D341Med (cell line): ENCODE data around the gene DKK3.

Source experiments
- DNase-seq: peaks from one replicate; pipeline ENCODE4 v3.0.0; 2012; ENCODE audit warnings: low spot score

The DKK3 gene

GRCh38 chr11:12003815-12004214, 4.6 kb downstream of the DKK3 start:
- no peak for DNase-seq

- no peak for DNase-seq
Measured at GRCh38 chr11:12003336-12003735, 5.1 kb downstream of the DKK3 start.

DNA sequence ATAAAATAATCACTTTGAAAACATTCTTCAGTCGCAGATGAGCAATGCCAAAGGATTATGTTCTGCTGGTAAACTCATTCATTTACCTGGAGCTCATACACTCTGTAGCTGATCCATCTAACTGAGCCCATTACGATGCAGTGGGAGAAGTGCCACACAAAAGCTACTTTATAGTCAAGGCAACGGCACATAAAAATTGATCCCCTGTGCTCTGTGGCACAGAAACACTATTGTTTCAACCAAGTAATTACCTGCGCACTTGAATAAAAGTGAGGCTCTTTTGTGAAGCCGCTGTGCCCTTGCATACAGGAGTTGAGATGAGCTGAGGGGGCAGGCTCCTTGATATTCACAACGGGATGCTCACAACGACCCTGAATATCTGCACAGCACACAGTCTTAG, 7.2 kb downstream of the DKK3 start:
- DNase-seq, result no peak

- DNase-seq, result no peak
Measured at GRCh38 chr11:11998091-11998781, 10.2 kb downstream of the DKK3 start.

- no peak for DNase-seq
Measured at GRCh38 chr11:11997049-11997322, 11.4 kb downstream of the DKK3 start.

GRCh38 chr11:11996321-11997048, 11.9 kb downstream of the DKK3 start:
- no peak for DNase-seq

- DNase-seq, result no peak
Measured at GRCh38 chr11:11995601-11996000, 12.8 kb downstream of the DKK3 start.

DNA sequence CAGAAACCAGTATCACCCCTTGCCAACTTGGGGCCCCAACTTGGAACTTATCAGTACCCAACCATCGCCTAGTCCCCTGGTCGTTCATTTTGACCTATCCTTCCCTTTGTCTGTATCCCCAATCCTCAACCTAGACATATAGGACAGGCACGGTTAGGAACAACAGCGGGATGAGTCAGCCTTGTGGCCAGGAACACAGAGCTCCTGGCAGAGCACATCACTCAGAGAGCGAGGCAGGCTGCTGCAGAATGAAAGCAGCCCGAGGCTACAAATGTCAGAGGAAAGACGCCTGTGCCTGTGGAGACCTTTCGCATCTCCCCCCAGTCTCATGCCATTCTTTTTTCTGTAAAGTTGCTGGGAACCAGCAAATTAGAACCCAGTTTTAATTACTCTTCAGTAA, 14.6 kb downstream of the DKK3 start:
- DNase-seq, result no peak

DNA sequence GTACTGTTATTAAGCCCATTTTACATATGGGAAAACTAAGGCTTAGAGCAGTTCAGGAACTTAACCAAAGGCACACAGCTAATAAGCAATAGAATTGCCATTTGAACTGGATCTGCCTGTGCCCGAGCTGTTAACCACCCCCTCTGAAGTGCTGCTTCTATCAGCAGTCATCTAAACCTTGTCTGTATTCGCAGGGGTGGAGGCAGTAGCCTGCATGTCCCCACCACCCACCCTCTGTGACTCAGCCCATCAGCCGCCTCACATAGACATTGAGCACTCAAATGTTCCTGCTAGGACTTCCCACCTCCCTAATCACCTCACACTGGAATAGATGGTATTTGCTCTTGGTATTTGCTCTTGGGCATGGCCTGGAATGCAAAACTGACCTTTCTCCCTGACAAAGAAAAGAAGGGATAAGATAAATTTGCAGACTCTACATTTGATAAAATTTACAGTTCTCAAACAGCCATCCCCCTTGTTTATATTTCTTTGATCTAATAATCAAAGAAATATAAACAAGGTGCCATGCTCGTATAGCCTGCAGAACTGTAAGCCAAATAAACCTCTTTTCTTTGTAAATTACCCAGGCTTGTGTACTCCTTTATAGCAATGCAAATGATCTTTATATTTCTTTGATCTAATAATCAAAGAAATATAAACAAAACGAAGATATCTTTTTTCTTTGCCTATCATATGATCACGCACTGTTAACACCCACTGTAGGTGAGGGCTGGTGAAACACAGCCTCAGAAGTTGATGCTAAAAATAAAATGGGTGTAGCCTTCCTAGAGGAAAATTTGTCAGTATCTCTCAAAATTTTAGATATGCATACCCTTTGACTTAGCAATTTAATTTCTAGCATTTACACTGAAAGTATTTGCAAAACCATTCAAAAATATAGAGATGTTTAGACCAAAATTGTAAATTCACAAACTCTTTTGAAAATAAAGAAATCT, 15.9 kb downstream of the DKK3 start:
- no peak for DNase-seq

DNA sequence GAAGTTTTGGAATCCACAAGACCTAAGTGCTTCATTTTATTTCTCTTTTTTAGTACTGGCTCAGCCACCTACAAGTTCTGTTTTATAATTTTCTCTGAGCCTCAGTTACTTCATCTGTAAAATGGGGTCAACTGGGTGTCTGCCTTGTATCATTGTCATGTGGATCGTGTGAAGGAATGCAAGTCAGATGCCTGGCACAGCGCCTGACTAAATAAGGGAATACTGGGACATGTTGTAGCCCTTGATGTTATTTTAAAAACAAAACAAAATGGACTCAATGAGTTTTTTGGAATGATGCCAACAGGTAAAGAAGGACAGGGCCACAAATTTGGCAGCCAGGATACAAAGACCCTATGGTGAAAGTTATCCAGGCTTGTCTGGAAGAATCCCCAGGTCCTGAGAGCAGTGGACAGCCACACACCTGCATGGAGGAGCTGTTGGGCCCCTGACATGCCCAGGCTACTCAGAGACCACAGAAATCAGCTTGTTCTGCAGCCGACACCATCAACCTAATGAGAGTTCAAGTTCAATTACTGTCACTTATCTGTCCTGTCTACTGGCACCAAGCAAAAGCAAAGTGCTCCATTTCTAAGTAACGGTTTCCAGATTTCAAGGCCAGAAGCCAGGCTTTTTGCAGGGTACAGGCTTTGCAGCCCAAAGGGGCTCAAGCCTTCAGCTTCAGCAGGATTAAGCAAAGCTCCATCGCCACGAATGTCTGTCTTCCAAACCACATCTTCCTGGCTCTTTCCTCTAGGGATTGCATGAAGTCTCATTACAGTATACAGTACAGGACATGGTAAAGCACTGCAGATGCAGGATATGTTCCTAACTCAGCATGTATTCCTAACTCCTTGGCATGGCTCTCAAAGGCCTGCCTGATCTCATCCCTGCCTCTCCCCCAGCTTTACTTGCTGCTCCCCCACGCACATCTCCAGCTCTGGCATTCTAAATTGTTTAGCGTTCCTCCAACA, 18.4 kb downstream of the DKK3 start:
- no peak for DNase-seq

DNA sequence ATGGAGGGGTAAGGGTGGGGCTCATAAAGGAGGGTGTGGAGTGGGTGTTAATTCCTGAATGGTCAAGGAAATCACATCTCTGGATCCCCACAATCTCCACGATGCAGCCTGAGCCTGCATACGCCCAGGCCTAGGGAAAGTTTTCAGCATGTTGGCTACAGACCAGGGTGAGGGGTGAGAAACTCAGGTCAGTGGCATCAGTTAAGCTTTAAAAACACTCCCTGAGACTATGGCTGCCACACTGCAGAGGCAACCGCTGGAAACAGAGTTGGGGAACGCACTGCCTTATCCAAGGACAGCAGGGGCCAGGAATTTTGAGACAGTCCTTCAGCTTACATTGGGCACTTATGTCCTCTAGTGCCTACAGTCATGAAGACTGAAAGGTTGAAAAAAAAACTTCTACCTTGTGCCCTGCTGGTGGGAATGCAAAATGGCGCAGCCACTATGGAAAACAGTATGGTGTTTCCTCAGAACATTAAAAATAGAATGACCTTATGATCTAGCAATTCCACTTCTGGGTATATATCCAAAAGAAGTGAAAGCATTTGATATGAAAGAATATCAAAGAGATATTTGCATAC, 19.7 kb downstream of the DKK3 start:
- no peak for DNase-seq

DNA sequence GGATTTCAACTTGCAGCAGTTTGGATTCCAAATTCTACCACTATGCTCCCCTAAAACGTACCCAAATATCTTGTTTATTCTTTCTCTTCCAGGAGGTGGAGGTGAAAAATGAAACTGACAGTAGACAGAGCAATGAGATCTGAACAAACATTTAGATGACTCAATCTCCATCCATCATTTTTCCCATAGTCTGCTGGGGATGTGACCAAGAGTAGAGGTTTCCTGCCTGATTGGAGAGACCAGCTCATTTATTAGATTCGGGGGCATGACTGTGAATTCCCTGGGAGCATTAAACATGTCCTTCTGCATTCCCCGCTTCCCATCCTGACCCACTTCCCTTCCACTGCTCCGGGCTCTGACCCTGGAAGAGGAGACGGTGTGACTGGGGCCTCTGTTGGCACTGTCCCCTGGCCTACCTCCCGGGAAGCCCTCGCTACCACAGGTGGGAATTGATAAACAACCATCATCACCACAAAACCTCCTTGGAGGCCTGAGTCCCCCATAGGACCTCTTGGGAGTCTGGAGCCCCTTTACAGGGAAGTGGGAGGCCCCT, 20.3 kb downstream of the DKK3 start:
- no peak for DNase-seq

GRCh38 chr11:11987503-11988022, 20.9 kb downstream of the DKK3 start:
- DNase-seq, result no peak

DNA sequence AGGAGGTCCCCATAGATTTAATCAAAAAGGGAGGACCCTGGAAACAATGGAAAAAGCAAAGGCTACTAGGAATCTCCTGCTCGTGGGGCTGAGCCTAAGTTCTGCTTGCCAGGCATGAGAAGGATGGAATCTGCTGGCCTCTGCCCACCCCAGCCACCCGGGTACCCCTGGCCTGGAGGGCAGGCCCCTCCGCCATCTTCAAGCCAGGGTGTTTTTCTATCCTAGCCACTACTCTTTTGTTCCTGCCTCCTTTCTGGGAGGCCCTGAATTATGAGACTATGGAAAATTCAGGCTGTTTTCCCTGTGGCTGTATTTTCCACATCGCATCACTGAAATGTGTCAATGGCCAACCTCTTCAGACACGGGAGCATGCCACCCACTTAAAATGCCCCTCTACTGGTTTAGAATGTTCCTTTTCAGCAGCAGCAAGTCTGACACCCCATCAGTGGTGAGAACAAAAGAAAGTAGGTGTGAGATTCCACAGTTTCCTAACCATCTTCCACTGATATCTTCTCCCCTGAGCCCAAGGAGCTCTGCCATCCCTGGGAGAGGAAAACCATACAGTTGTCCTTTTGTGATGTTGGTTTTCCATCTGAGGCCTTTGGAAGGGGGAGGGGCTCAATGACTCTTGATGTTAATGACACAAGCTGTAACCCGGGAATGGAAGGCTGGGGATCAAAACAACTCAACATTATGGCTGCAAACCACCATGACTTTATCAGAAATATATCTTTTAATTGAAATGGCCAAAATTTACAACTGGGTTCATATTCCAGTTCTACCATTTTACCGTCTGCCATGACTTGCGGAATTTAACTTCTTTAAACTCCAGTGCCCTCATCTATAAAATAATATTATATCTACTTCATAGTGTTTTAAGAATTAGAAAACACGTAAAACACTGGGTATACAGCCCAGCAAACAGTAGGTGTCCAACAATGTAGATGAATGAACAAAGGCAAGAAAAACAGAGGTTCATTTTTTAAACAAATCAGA, 22.2 kb downstream of the DKK3 start:
- DNase-seq, result no peak

- no peak for DNase-seq
Measured at GRCh38 chr11:11985016-11985715, 23.3 kb downstream of the DKK3 start.

- DNase-seq, result no peak
Measured at GRCh38 chr11:11984563-11984962, 23.9 kb downstream of the DKK3 start.

DNA sequence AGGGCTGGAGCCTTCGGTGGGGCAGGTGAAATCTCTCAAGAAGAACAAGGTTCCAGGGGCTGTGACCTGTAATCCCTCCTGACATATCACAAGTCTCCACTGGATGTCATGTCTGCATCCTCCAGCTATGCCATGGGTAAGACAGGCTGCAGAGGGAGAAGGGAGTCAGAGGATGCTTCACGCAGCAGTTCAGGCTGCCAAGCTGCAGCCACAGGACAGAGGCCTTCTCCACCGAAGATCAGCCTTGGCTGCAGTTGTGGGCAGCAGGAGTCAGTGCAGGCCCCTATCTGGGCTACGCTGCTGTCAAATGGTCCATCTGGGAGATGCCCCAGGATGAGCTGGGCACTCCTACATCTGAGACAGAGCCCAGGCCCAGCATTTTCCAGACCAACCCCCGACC, 25.0 kb downstream of the DKK3 start:
- no peak for DNase-seq

DNA sequence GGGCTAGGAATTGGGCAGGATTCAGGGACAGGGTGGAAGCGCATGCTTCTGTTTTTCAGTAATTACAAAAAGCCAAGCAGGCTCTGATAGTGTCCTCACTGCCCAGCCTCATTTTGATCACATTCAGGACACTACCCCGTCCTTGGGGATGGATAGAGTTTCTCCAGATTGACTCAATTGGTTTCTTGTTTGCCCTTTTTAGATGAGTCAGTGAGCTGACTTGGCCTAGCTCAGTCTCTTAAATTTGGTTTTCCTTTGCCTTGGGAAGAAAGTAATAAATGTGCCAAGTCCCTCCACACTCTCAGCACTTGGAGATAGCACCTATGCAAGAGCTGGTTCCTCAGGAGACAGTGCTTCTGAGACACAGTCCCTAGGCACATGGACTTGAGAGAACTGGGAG, 25.5 kb downstream of the DKK3 start:
- DNase-seq, result no peak

DNA sequence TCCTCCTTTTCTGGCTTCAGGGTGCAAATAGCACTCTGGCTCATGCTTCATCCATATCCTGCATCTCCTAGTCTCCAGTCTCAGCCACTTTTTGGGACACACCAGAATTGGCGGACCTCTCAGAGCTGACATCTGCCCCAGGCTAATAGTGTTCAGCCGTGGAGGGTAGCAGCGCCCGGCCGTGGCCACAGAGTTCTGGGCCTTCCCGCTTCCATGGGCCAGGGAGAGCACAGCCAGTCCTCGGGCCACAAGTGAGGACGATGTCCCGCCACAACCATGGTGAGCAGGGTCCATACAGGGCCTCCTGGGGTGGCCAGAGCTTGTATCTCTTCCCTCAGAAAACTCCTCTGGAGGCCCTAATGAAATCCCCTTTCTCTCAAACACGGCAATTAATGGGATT, 26.0 kb downstream of the DKK3 start:
- no peak for DNase-seq
